Heart left ventricle (tissue), 16 donors: ENCODE results near the gene PRDX2. TPM values are rescaled to one million over a fixed set of nuclear protein-coding genes. Genes with fewer than 3 reads are reported as not detected.

Experiments
- ATAC-seq, 4 donors: fragments of 200-7000 bp; cut with Tn5 transposase; one replicate each; pipeline ENCODE4 v1.9.1; 2020 to 2022; ENCODE audit warnings: moderate library complexity in 4 of 4, mild to moderate bottlenecking in 3 of 4, moderate number of reproducible peaks in 1 of 4
- DNase-seq, 5 donors: peaks; one replicate each; pipeline ENCODE4 v3.0.0-alpha.2; 2020
- H3K27ac ChIP-seq, 12 donors: fragments of 200-600 bp; sonication (generic) in 4 of 12; one replicate each; pipeline versions ENCODE4 v1.5.0 to v1.8.0; 2016 to 2022; ENCODE audit warnings: mild to moderate bottlenecking in 2 of 12
- H3K27me3 ChIP-seq, 9 donors: fragments of 200-600 bp; sonication (generic) in 2 of 9; one replicate each; pipeline versions ENCODE4 v1.5.1 to v1.8.0; 2016 to 2022; ENCODE audit warnings: mild to moderate bottlenecking in 3 of 9
- H3K36me3 ChIP-seq, 9 donors: fragments of 200-600 bp; sonication (generic) in 2 of 9; one replicate each; pipeline versions ENCODE4 v1.5.0 to v1.8.0; 2018 to 2022; ENCODE audit warnings: mild to moderate bottlenecking in 2 of 9
- H3K4me1 ChIP-seq, 12 donors: fragments of 200-600 bp; sonication (generic) in 4 of 12; one replicate each; pipeline versions ENCODE4 v1.5.0 to v1.8.0; 2016 to 2022; ENCODE audit warnings: mild to moderate bottlenecking in 3 of 12
- H3K4me3 ChIP-seq, 12 donors: fragments of 200-600 bp; sonication (generic) in 4 of 12; one replicate each; pipeline versions ENCODE4 v1.5.0 to v1.8.0; 2017 to 2022; ENCODE audit warnings: mild to moderate bottlenecking in 9 of 12, moderate library complexity in 4 of 12
- H3K9me3 ChIP-seq, 12 donors: fragments of 200-600 bp; sonication (generic) in 4 of 12; one replicate each; pipeline versions ENCODE4 v1.5.0 to v1.8.0; 2016 to 2022; ENCODE audit warnings: mild to moderate bottlenecking in 1 of 12
- POLR2A ChIP-seq, 2 donors: fragments of 450-650 bp; IDR thresholded peaks; one replicate each; pipeline ENCODE4 v1.6.1; 2017; ENCODE audit warnings: antibody characterized with exemption in 2 of 2, mild to moderate bottlenecking in 2 of 2, moderate library complexity in 2 of 2
- WGBS, 4 donors: extraction: QIAGEN DNeasy Blood & Tissue Kit in 2 of 4; methylation state at CpG; one replicate each; pipeline versions ENCODE4 v1.1.5 to v1.1.7; 2013 to 2018; 5-methylcytosine and 5-hydroxymethylcytosine counted together
- intact Hi-C, 10 donors: fragments of 100-400 bp; cut with DNase I; formaldehyde crosslinking; loops; one replicate each; pipeline versions ENCODE4 v1.11.1 to v1.14.2; 2022
- polyA plus RNA-seq, 2 donors: library from polyadenylated mRNA; stranded (reverse); fragments of 200-250 nt; gene quantifications; one replicate each; pipeline ENCODE4 v1.2.3, GENCODE V29; 2013
- total RNA-seq, 9 donors: library from RNA; depleted of rRNA in 2 of 9; stranded (reverse); fragments of >200 nt in 2 of 9; fragmentation: NEBNext Ultra II Directional in 3 of 9; extraction: Animal tissue kit (Norgen Biotek cat#: 25700) in 3 of 9; gene quantifications; one replicate each; pipeline versions ENCODE4 v1.1.0 to v1.2.4, GENCODE V29; 2016 to 2023
- TF ChIP-seq, protein P1 (sequence below), 12 donors: fragments of 200-600 bp; sonication (generic) in 4 of 12; IDR thresholded peaks; one replicate each; pipeline versions ENCODE4 v1.5.0 to v1.8.0; 2018 to 2022; ENCODE audit warnings: antibody characterized with exemption in 12 of 12, mild to moderate bottlenecking in 5 of 12
- donor health status: ischemic (EF 13 %, LVEDD 7.1; RV severe dilation, severe dysfunction).
- donor health status: healthy with polysubstance abuse.
- donor health status: DM: no; HTN: yes; CAD: no.
- donor health status: DM: no; HTN: no; CAD: no.
- donor health status: ischemic (EF 25% LVEDD 6.9; RV normal size, moderate dysfunction).
- donor health status: ischemic (EF 25% LVEDD 5.7; RV mildly dilated, moderate dysfunction).
- donor health status: healthy.
- donor health status: DM: yes; HTN: yes; CAD: no.
- donor health status: ischemic (EF 35%, LVEDD 5.7; RV mildly dilated, moderate dysfunction).
- donor health status: nonischemic (EF 11% LVEDD 7.7; RV severe dilation, severe dysfunction).
- donor health status: DM: yes; HTN: yes; CAD: no.
- donor health status: PGD.
- donor health status: ischemic (EF 29% LVEDD 5.4; RV normal size, mild dysfunction).
- donor health status: nonischemic (EF 23%, LVEDD 6.1; RV moderate dilation, normal function).

Gene PRDX2
- total and polyA plus RNA-seq, 11 donors, result 435 to 1,432 (median 645) TPM

DNA sequence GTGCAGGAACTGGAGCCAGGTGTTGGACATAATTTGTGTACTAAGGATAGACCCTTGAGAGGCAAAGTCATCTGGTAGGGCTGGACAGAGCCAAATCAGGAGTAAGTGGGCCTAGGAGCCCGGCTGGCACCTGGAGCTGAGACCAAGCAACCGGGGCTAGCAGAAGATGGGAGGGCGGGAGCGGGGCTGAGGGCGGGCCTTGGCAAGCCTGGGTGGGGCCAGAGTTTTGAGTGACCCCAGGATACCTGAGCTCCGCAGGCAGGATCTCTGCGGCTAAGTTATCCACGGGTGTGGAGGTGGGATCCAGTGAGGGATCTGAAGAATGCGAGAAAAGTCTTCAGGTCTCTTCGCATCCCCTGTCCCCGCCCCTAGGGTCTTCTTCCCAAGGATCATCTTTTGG lies 34.5 kb downstream of the PRDX2 start:
- Histone ChIP-seq H3K27ac (peak overlapping the region in 2 of 12 donors; percentile 74 to 82), H3K9me3 (no peaks in the 10 kb centered on the region), H3K27me3 (no peaks in the 10 kb centered on the region), H3K36me3 (peaks cover 0 to 62% (median 36%) of the 10 kb centered on the region in 9 donors), H3K4me3 (no peak overlapping the region), H3K4me1 (peaks cover 0 to 46% (median 11%) of the 10 kb centered on the region in 12 donors)
- TF ChIP-seq POLR2A (IDR thresholded peaks at IDR 0.05), result no peak
- TF ChIP-seq, protein P1, sequence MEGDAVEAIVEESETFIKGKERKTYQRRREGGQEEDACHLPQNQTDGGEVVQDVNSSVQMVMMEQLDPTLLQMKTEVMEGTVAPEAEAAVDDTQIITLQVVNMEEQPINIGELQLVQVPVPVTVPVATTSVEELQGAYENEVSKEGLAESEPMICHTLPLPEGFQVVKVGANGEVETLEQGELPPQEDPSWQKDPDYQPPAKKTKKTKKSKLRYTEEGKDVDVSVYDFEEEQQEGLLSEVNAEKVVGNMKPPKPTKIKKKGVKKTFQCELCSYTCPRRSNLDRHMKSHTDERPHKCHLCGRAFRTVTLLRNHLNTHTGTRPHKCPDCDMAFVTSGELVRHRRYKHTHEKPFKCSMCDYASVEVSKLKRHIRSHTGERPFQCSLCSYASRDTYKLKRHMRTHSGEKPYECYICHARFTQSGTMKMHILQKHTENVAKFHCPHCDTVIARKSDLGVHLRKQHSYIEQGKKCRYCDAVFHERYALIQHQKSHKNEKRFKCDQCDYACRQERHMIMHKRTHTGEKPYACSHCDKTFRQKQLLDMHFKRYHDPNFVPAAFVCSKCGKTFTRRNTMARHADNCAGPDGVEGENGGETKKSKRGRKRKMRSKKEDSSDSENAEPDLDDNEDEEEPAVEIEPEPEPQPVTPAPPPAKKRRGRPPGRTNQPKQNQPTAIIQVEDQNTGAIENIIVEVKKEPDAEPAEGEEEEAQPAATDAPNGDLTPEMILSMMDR (IDR thresholded peaks at IDR 0.05), result no peak
- ATAC-seq (no peak), DNase-seq (no peak)
- WGBS, 4 donors, result 89 to 94% (median 93%) methylated on average over 11 of the region's 11 CpGs
- intact Hi-C loops, result loop anchor here in 4 of 10 donors (5.0 kb wide), 2 partner anchors 35 to 80 kb away; partner anchors contain the start of genes PRDX2 (in 1 of the 4) and THSD8 (in 1 of the 4)

DNA sequence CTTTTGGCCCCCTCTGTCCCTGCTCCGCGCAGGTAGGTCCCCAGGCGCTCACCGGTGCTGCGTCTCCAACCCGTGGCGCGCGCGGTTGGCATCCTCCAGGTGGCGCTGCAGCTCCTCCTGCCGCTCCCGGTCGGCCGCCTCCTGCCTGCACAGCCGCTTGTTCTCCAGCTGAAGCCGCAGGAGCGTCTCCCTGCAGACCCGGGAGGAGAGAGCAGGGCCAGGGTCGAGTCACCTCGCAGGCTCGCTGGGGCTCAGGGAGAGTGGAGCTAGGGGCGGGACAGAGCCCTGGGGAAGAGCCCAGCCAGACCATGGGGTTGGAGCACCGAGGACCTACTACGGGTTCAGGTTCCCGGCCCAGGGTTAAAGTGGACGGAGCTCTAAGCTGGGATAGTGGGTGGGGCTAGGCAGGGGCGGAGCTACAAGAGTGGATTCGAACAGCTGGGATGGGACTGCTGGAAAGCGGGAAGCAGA lies 35.5 kb downstream of the PRDX2 start:
- Histone ChIP-seq H3K4me3 (peak overlapping the region in 9 of 12 donors; percentile 14 to 61 (median 48)), H3K36me3 (peaks cover 0 to 61% (median 40%) of the 10 kb centered on the region in 9 donors), H3K27ac (peak overlapping the region in 11 of 12 donors; percentile 15 to 82 (median 61)), H3K9me3 (no peaks in the 10 kb centered on the region), H3K27me3 (no peaks in the 10 kb centered on the region), H3K4me1 (peaks cover 0 to 39% (median 9%) of the 10 kb centered on the region in 12 donors)
- WGBS, 4 donors, result 1 to 35% (median 17%) methylated on average over 14 to 30 of the region's 30 CpGs
- peak in 3 of 4 donors; percentile 66 to 85 (median 76) for ATAC-seq
- DNase-seq, result peak; percentile 77 to 93 (median 88)
- TF ChIP-seq, protein P1 (IDR thresholded peaks at IDR 0.05), result peak in 10 of 12 donors; percentile 66 to 99 (median 84)
- peak in 1 of 2 donors; percentile 35 for TF ChIP-seq POLR2A (IDR thresholded peaks at IDR 0.05)
- intact Hi-C loops, result loop anchor here in 5 of 10 donors (1.0 to 5.0 kb wide), 3 partner anchors 36 to 81 kb away; partner anchors contain the start of genes PRDX2 (in 1 of the 5) and THSD8 (in 1 of the 5)

DNA sequence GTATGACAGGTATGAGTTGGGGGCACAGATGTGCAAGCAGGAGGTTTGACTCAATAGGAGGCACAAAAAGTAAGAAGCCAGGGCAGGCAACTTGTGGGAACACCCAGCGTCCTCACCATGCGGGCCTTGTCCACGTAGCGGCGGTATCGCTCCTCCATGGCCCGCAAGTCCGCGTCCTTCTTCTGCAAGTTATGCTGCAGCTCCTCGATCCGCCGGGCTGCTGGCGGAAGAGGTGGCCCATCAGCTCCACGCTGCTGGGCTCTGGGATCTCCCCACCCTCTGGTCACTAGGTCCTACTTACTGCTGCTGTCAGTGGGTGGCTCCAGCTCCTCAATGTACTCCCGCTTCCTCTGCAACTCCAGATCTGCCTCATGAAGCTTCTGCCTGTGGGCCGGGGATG lies 36.9 kb downstream of the PRDX2 start:
- peaks cover 0 to 56% (median 36%) of the 10 kb centered on the region in 9 donors for H3K36me3 ChIP-seq
- no peaks in the 10 kb centered on the region for H3K27me3 ChIP-seq
- H3K4me1 ChIP-seq, result peaks cover 0 to 29% (median 9%) of the 10 kb centered on the region in 12 donors
- no peak for ATAC-seq
- TF ChIP-seq, protein P1 (IDR thresholded peaks at IDR 0.05), result no peak
- TF ChIP-seq POLR2A (IDR thresholded peaks at IDR 0.05), result no peak
- H3K9me3 ChIP-seq, result no peaks in the 10 kb centered on the region
- H3K4me3 ChIP-seq, result no peak overlapping the region
- peak overlapping the region in 2 of 12 donors; percentile 61 to 74 for H3K27ac ChIP-seq
- 95 to 99% (median 97%) methylated on average over 10 to 16 of the region's 16 CpGs for WGBS, 4 donors
- DNase-seq, result no peak
- intact Hi-C loops, result loop anchor here in 9 of 10 donors (5.0 kb wide), 3 partner anchors 33 to 83 kb away; partner anchors contain the start of genes PRDX2 (in 1 of the 9) and THSD8 (in 1 of the 9)

DNA sequence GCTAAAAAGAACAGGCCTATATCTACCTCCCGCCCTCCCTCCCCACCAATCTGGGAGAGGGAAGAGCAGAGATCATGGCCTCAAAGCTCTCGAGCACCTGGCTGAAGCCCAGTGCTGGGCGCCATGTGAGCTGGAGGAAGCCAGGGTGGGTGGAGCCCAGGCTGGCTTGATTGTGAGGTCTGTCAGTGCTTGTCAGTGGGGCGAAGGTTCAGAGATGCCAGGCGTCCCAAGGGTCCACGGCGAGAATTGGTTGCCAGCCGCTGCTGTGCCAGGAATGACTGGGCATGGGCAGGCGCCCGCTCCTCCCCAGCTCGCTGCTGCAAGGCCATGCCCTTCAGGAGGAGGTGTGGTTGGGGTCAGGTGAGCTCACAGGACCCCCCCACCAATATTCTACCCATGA lies 38.5 kb downstream of the PRDX2 start:
- no peaks in the 10 kb centered on the region for H3K27me3 ChIP-seq
- H3K36me3 ChIP-seq, result peaks cover 0 to 48% (median 34%) of the 10 kb centered on the region in 9 donors
- no peaks in the 10 kb centered on the region for H3K9me3 ChIP-seq
- peak; percentile 82 to 90 (median 88) for ATAC-seq
- peak overlapping the region in 1 of 12 donors; percentile 14 for H3K4me3 ChIP-seq
- 56 to 66% (median 63%) methylated on average over 8 to 11 of the region's 11 CpGs for WGBS, 4 donors
- DNase-seq, result peak in 4 of 5 donors; percentile 68 to 89 (median 82)
- TF ChIP-seq, protein P1 (IDR thresholded peaks at IDR 0.05), result no peak
- no peak for TF ChIP-seq POLR2A (IDR thresholded peaks at IDR 0.05)
- H3K4me1 ChIP-seq, result peaks cover 0 to 29% (median 9%) of the 10 kb centered on the region in 12 donors
- intact Hi-C loops, result loop anchor here in 8 of 10 donors (5.0 kb wide), 2 partner anchors 34 to 84 kb away; no protein-coding TSS in a partner anchor
- H3K27ac ChIP-seq, result peak overlapping the region in 11 of 12 donors; percentile 45 to 94 (median 79)
